ENCODE data around the gene ZNF438.
"Not testable (repeated sequence)": the region's sequence is repeated elsewhere in the genome, so short reads cannot be mapped to it uniquely, and the experiment has no call there.

ZNF438 gene

DNA sequence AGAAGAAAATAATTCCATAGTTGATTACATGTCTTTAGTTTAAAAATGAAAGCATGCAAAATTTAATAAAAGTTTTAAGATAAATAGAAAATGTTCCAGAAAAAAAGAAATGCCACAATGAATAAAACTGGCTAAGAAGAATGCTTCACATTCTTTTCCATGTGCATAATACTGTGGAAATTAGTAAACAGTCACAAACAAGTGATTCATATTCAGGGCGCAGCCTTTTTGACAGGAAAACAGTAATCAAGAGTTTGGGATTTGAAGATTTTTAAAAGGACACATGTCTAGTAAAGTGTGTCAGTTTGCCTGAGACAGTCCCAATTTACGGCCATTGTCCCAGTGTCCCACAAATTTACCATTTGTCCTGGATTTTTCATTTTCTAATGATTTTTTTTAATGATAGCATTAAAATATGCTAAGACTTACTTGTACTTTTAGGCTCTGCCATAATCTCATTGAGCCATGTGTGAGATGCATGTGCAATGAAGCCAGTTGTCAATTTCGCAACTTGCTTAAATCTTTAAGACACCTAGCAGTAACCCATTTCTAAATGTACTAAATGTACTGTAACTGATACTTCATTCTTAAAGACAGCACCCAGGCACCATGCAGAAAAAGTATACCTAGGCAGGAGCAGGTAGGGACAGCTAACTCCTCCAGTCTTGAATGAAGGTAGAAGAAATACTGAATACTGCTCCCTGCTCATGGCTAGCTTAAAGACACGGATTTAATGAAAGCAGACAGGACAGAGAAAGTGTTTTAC, 46.9 kb downstream of the ZNF438 start:
- Histone ChIP-seq H3K56ac (ENCODE audit: low read length) (no peak overlapping the region), H3K23ac (ENCODE audit: low read length) (no peak overlapping the region), H3K18ac (ENCODE audit: low read length) (no peak overlapping the region), H3K36me3 (ENCODE audit: control insufficient read depth, insufficient read depth, low read length) (no peaks in the 10 kb centered on the region), H3K4me1 (ENCODE audit: control insufficient read depth, low read depth, low read length) (no peaks in the 10 kb centered on the region), H3K79me1 (ENCODE audit: low read length) (no peaks in the 10 kb centered on the region), H3K79me2 (ENCODE audit: control insufficient read depth, insufficient read depth, low read length) (no peaks in the 10 kb centered on the region), H2AK5ac (ENCODE audit: low read length) (no peak overlapping the region), H4K8ac (ENCODE audit: low read depth, low read length) (no peak overlapping the region), H3K4me3 (ENCODE audit: low read length) (no peak overlapping the region), H3K27me3 (ENCODE audit: insufficient read depth, low read length, poor library complexity) (no peaks in the 10 kb centered on the region), H2BK15ac (replicated peaks; ENCODE audit: low read depth) (no peak overlapping the region), H3K9ac (ENCODE audit: low read length) (no peak overlapping the region), H2BK5ac (ENCODE audit: low read length) (no peak overlapping the region), H2BK120ac (ENCODE audit: low read depth, low read length) (no peak overlapping the region), H4K5ac (ENCODE audit: low read length) (no peak overlapping the region), H3K4ac (ENCODE audit: low read depth, low read length) (no peak overlapping the region), H3K27ac (ENCODE audit: low read depth, low read length) (no peak overlapping the region), H3K4me2 (ENCODE audit: low read length) (no peak overlapping the region)
- no CpG with 5 or more reads among the region's 4 CpGs for WGBS (ENCODE audit: extremely low coverage, insufficient coverage, low lambda C conversion rate)
- no peak for DNase-seq

DNA sequence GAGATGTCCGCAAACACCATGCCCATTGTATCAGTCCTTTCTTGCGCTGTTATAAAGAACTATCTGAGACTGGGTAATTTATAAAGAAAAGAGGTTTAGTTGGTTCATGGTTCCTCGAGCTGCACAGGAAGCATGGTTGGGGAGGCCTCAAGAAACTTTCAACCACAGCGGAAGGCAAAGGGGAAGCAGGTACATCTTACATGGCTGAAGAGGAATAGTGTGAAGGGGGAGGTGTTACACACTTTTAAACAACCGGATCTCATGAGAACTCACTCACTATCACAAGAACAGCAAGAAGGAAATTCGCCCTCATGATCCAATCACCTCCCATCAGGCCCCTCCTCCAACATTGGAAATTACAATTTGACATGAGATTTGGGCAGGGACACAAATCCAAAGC, 48.5 kb downstream of the ZNF438 start:
- H3K4me3 ChIP-seq (ENCODE audit: low read length); H3K36me3 ChIP-seq (ENCODE audit: control insufficient read depth, insufficient read depth, low read length); H2BK120ac ChIP-seq (ENCODE audit: low read depth, low read length); H3K18ac ChIP-seq (ENCODE audit: low read length); H3K9ac ChIP-seq (ENCODE audit: low read length); H2BK15ac ChIP-seq (replicated peaks; ENCODE audit: low read depth); H3K4me1 ChIP-seq (ENCODE audit: control insufficient read depth, low read depth, low read length); DNase-seq; H3K56ac ChIP-seq (ENCODE audit: low read length); H3K4ac ChIP-seq (ENCODE audit: low read depth, low read length); H2AK5ac ChIP-seq (ENCODE audit: low read length); H4K8ac ChIP-seq (ENCODE audit: low read depth, low read length); H3K23ac ChIP-seq (ENCODE audit: low read length); H3K27ac ChIP-seq (ENCODE audit: low read depth, low read length); H3K79me1 ChIP-seq (ENCODE audit: low read length); H4K5ac ChIP-seq (ENCODE audit: low read length); H3K79me2 ChIP-seq (ENCODE audit: control insufficient read depth, insufficient read depth, low read length); H3K27me3 ChIP-seq (ENCODE audit: insufficient read depth, low read length, poor library complexity); H2BK5ac ChIP-seq (ENCODE audit: low read length); H3K4me2 ChIP-seq (ENCODE audit: low read length): not testable (repeated sequence)
- no CpG with 5 or more reads among the region's 6 CpGs for WGBS (ENCODE audit: extremely low coverage, insufficient coverage, low lambda C conversion rate)

DNA sequence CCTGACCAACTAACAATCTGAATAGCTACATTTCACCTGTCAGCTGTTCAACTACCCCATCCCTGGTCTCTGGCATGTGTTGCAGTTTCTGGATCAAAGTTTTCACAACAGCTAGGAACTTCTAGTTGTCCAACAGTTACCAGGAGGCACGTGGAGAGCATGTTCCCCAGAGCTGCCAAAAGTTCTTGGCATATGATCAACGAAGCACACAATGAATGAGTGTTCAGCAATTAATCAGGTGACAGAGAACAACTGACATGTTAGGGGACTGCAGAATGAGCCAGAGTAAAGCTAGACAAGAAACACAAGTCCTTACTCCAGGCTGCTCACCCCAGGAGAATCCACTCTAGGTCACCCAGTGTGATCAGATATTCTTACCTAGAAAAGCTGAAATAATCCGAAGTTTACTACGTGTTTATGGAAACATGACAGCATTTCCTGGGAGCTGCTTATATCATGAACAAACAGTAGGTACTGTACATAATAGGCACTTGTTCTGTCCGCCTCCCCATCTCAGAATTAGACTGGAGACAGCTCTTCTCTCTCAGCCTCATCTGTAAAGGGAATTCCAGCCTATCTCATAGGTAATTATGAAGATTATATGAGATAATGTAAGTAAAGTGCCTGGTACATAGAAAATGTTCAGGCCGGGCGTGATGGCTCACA, 50.6 kb downstream of the ZNF438 start:
- Histone ChIP-seq H3K4me1 (ENCODE audit: control insufficient read depth, low read depth, low read length) (no peaks in the 10 kb centered on the region), H2BK120ac (ENCODE audit: low read depth, low read length) (no peak overlapping the region), H2AK5ac (ENCODE audit: low read length) (no peak overlapping the region), H3K18ac (ENCODE audit: low read length) (no peak overlapping the region), H3K79me2 (ENCODE audit: control insufficient read depth, insufficient read depth, low read length) (no peaks in the 10 kb centered on the region), H3K36me3 (ENCODE audit: control insufficient read depth, insufficient read depth, low read length) (no peaks in the 10 kb centered on the region), H3K56ac (ENCODE audit: low read length) (no peak overlapping the region), H3K4me2 (ENCODE audit: low read length) (no peak overlapping the region), H4K5ac (ENCODE audit: low read length) (no peak overlapping the region), H3K23ac (ENCODE audit: low read length) (no peak overlapping the region), H3K27me3 (ENCODE audit: insufficient read depth, low read length, poor library complexity) (no peaks in the 10 kb centered on the region), H3K9ac (ENCODE audit: low read length) (no peak overlapping the region), H2BK5ac (ENCODE audit: low read length) (no peak overlapping the region), H3K27ac (ENCODE audit: low read depth, low read length) (no peak overlapping the region), H3K79me1 (ENCODE audit: low read length) (no peaks in the 10 kb centered on the region), H4K8ac (ENCODE audit: low read depth, low read length) (no peak overlapping the region), H3K4me3 (ENCODE audit: low read length) (no peak overlapping the region), H3K4ac (ENCODE audit: low read depth, low read length) (no peak overlapping the region), H2BK15ac (replicated peaks; ENCODE audit: low read depth) (no peak overlapping the region)
- no peak for DNase-seq
- no CpG with 5 or more reads among the region's 7 CpGs for WGBS (ENCODE audit: extremely low coverage, insufficient coverage, low lambda C conversion rate)

DNA sequence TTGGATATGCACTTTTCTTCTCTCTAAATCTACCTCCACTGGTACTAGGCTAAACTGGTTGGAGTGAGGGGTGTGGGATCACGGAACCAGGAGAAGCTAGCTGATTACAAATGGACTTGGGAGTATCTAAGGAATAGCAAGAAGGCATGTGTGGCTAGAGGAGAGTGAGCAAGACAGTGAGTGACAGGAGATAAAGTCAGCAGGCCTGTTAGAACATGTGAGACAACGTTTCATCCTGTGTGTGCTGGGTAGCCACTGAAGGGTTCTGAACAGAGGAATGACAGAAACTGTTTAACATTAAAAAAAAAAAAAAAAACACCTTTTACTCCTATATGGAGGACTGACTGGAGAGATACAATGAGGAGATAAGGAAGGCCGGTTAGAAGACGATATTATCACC, 51.7 kb downstream of the ZNF438 start:
- no peak overlapping the region for H3K18ac ChIP-seq (ENCODE audit: low read length)
- H3K4ac ChIP-seq (ENCODE audit: low read depth, low read length), result no peak overlapping the region
- H2BK5ac ChIP-seq (ENCODE audit: low read length), result no peak overlapping the region
- no peak overlapping the region for H4K8ac ChIP-seq (ENCODE audit: low read depth, low read length)
- no CpG with 5 or more reads among the region's 4 CpGs for WGBS (ENCODE audit: extremely low coverage, insufficient coverage, low lambda C conversion rate)
- H2AK5ac ChIP-seq (ENCODE audit: low read length), result no peak overlapping the region
- no peaks in the 10 kb centered on the region for H3K36me3 ChIP-seq (ENCODE audit: control insufficient read depth, insufficient read depth, low read length)
- no peak overlapping the region for H2BK15ac ChIP-seq (replicated peaks; ENCODE audit: low read depth)
- H3K79me1 ChIP-seq (ENCODE audit: low read length), result no peaks in the 10 kb centered on the region
- no peak overlapping the region for H3K4me3 ChIP-seq (ENCODE audit: low read length)
- no peak overlapping the region for H3K9ac ChIP-seq (ENCODE audit: low read length)
- no peak overlapping the region for H3K56ac ChIP-seq (ENCODE audit: low read length)
- H3K4me1 ChIP-seq (ENCODE audit: control insufficient read depth, low read depth, low read length), result no peaks in the 10 kb centered on the region
- DNase-seq, result no peak
- no peak overlapping the region for H3K27ac ChIP-seq (ENCODE audit: low read depth, low read length)
- H3K27me3 ChIP-seq (ENCODE audit: insufficient read depth, low read length, poor library complexity), result no peaks in the 10 kb centered on the region
- no peak overlapping the region for H3K4me2 ChIP-seq (ENCODE audit: low read length)
- H3K79me2 ChIP-seq (ENCODE audit: control insufficient read depth, insufficient read depth, low read length), result no peaks in the 10 kb centered on the region
- H2BK120ac ChIP-seq (ENCODE audit: low read depth, low read length), result no peak overlapping the region
- H4K5ac ChIP-seq (ENCODE audit: low read length), result no peak overlapping the region
- H3K23ac ChIP-seq (ENCODE audit: low read length), result no peak overlapping the region

DNA sequence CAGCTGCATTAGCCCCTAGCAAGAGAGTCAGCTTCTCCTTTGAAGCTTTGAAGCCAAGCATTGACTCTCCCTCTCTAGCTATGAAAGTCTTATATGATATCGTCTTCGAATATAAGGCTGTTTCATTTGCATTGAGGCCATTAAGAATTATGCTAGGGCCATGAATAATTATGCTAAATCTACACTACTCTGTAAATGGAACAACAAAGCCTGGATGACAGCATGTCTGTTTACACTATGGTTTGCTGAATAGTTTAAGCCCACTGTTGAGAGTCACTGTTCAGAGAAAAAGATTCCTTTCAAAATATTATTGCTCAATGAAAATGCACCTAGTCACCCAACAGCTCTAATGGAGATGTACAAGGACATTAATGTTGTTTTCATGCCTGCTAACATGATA, 52.8 kb downstream of the ZNF438 start:
- Histone ChIP-seq H2BK120ac (ENCODE audit: low read depth, low read length) (no peak overlapping the region), H3K79me1 (ENCODE audit: low read length) (no peaks in the 10 kb centered on the region), H3K56ac (ENCODE audit: low read length) (no peak overlapping the region), H4K5ac (ENCODE audit: low read length) (no peak overlapping the region), H2BK5ac (ENCODE audit: low read length) (no peak overlapping the region), H3K4me1 (ENCODE audit: control insufficient read depth, low read depth, low read length) (no peaks in the 10 kb centered on the region), H3K4ac (ENCODE audit: low read depth, low read length) (no peak overlapping the region), H3K27ac (ENCODE audit: low read depth, low read length) (no peak overlapping the region), H3K9ac (ENCODE audit: low read length) (no peak overlapping the region), H4K8ac (ENCODE audit: low read depth, low read length) (no peak overlapping the region), H3K4me3 (ENCODE audit: low read length) (no peak overlapping the region), H3K36me3 (ENCODE audit: control insufficient read depth, insufficient read depth, low read length) (no peaks in the 10 kb centered on the region), H3K4me2 (ENCODE audit: low read length) (no peak overlapping the region), H2BK15ac (replicated peaks; ENCODE audit: low read depth) (no peak overlapping the region), H3K27me3 (ENCODE audit: insufficient read depth, low read length, poor library complexity) (no peaks in the 10 kb centered on the region), H3K79me2 (ENCODE audit: control insufficient read depth, insufficient read depth, low read length) (no peaks in the 10 kb centered on the region), H3K18ac (ENCODE audit: low read length) (no peak overlapping the region), H2AK5ac (ENCODE audit: low read length) (no peak overlapping the region), H3K23ac (ENCODE audit: low read length) (no peak overlapping the region)
- no peak for DNase-seq
- WGBS (ENCODE audit: extremely low coverage, insufficient coverage, low lambda C conversion rate), result no CpG with 5 or more reads among the region's 2 CpGs

Data from mesendoderm (in vitro differentiated cells).